GM21423 (cell line): ENCODE measurements around the gene STAB1.

Source experiments
- ATAC-seq: cut with Tn5 transposase; IDR thresholded peaks from one replicate; pipeline ENCODE4 v1.9.1; 2021; ENCODE audit warnings: mild to moderate bottlenecking, moderate library complexity; ENCODE audit not compliant: unreplicated experiment

Gene STAB1

DNA sequence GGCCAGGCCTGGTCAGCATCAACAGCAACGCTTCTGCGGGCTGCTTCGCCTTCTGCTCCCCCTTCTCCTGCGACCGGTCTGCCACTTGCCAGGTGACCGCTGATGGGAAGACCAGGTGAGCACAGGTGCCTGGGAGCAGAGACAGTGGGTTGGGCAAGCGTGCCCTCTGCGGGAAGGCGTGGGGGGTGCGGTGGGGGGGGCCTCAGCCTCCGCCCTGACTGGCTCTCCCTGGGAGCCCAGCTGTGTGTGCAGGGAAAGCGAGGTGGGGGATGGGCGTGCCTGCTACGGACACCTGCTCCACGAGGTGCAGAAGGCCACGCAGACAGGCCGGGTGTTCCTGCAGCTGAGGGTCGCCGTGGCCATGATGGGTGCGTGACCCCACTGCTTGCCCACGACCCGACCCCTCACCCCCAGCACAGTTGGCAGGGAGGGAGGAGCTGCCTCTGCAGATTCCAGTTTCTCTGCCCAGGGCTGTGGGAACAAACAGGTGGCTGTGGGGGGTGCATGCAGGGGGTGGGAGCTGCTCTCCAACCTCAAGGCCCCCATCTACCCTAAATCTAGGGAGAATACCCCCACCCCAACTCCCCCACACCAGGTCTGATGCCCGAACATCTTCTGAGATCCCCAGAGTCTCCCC lies 8.8 kb downstream of the STAB1 start:
- no peak for ATAC-seq

DNA sequence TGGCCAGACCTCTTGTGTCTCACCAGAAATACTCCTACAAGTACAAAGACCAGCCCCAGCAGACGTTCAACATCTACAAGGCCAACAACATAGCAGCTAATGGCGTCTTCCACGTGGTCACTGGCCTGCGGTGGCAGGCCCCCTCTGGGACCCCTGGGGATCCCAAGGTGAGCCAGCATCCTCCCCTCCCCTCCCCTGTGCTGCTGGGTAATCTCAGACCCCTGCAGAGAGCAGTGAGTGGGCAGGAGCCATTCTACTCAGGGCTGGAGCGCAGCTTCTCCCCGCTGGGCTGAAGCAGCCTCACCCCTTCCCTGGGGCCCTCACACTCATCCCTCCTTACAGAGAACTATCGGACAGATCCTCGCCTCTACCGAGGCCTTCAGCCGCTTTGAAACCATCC lies 9.8 kb downstream of the STAB1 start:
- no peak for ATAC-seq

DNA sequence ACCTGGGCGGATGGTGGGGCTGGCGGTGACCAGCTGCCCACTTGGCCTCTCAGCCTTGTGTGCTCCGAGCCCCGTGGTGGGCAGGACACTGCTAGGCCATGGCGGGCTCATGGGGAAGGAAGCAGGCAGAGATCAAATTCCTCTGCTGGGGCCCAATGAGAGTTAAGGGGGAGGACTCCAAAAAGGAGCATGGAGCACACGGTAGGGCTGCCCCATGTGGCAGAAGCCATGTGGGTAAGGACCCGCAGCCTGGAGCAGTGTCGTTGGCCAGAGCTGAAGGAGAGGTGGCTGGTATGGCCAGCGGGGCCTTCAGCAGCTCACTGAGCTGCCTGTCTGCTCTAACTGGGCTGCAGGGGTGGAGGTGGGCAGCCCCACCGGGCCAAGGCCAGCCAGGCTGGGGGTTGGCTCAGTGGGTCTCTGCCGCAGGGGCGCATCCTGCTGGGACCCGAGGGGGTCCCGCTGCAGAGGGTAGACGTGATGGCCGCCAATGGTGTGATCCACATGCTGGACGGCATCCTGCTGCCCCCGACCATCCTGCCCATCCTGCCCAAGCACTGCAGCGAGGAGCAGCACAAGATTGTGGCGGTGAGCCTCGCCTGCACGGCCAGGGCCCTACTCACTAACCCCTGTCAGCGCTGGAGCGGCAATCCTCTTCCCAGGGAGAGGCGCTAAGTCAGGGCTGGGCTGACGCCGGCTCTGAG lies 11.3 kb downstream of the STAB1 start:
- ATAC-seq, result no peak

DNA sequence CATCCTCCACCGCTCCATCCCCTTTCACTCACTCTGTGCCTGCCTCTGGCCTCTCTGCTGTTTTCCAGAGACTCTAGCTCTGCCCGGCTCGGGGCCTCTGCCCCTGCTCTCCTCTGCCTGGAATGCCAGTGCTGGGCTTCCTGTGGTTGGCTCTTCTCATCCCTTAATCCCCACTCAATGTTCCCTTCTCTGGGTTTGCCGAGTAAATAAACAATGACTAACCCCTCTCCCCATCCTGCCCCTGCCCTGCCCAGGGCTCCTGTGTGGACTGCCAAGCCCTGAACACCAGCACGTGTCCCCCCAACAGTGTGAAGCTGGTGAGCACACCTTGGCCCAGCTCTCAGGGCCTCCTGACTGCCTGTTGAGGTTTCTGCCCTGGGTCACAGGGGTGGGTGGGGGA lies 12.2 kb downstream of the STAB1 start:
- ATAC-seq, result no peak

DNA sequence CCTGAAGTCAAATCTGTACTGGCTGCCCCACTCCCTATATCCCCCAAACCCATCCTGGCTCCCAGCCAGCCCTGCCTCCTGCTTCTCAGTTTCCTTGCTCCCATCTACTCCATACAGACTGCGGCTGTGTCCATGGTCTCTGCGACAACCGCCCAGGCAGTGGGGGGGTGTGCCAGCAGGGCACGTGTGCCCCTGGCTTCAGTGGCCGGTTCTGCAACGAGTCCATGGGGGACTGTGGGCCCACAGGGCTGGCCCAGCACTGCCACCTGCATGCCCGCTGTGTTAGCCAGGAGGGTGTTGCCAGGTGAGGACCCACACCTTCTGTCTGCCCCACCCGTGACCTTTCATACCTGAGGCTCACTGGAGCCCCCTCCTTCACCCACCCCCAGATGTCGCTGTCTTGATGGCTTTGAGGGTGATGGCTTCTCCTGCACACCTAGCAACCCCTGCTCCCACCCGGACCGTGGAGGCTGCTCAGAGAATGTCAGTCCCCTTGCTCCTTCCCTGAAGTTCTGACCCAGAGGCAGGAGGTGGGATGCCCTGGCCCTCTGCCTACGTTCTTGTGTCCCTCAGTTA lies 14.7 kb downstream of the STAB1 start:
- no peak for ATAC-seq

DNA sequence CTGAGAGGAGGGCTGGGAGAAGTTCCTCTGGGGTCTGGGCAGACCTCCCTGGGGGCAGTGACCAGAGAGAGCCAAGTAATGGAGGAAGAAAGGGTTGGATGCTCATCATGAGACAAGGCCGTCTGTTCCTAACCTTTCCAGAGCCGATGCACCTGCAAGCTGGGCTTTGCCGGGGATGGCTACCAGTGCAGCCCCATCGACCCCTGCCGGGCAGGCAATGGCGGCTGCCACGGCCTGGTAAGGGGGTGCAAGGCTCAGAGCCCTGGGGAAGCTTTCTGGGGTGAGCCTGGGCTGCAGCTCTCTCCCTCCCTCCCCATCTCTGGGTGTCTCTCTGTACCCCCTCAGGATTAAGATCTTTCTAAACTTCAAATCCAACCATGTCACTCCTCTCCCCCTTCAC lies 16.4 kb downstream of the STAB1 start:
- no peak for ATAC-seq

DNA sequence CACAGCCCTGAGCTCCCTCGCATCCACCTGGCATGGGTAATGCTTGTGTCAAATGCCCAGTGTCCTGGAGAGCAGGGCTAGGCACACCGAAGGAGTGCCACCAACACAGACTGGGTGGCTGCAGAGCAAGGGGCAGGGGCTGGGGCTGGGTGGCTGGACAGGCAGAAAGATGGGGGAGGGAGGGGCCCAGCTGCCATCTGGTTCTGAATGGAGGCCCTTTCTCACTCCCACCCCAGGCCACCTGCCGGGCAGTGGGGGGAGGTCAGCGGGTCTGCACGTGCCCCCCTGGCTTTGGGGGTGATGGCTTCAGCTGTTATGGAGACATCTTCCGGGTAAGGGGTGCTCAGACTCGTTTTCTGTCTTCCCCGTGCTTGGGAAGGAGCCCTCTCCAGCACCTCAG lies 17.0 kb downstream of the STAB1 start:
- ATAC-seq, result no peak

DNA sequence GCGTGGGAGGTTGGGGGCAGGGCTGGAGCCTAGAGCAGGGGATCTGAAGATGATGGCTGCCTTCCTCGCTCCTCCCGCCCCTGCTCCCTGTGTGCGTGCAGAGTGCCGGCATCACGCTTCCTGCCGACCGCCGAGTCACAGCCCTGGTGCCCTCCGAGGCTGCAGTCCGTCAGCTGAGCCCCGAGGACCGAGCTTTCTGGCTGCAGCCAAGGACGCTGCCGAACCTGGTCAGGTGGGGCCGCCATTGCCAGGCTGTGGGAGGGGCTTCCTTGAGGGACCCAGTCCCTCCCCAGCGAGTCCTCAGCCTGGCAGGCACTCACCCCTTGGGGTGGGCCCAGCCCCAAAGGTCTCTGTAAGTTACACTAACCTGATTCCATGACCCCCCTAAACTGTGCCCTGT lies 17.6 kb downstream of the STAB1 start:
- ATAC-seq, result no peak

DNA sequence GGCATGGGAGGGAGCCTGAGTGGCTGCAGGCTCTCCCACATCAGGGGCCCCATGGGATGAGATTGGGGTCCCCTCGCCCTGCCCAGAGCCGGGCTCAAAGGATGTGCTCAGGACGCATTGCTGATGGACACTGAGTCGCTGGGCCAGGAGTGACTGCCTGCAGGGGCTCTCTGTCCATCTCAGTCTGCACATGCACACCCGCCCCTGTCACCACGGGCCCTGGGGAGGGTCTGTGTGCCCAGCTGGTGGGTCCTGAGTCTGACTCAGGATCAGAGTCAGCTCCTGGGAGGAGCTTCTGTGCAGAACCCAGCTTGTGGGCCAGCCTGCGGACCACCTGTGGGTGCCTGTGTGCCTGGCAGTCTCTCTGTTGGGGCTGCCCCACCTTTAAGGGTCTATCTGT lies 18.1 kb downstream of the STAB1 start:
- no peak for ATAC-seq

DNA sequence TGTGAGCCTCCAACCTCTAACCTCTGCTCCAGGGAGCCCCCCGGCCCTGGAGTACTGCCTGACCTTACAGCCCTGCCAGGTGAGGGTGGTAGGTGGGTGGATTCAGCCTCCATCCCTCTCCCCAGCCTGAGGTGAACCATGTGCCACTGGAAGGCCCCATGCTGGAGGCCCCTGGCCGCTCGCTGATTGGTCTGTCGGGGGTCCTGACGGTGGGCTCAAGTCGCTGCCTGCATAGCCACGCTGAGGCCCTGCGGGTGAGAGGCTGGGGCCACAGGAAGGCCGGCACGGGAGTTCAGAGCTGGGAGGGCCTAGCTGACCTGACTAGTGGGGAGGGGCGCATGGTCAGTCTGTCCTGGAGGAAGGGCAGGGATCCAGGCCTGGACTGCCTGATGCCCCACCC lies 19.4 kb downstream of the STAB1 start:
- ATAC-seq, result no peak

DNA sequence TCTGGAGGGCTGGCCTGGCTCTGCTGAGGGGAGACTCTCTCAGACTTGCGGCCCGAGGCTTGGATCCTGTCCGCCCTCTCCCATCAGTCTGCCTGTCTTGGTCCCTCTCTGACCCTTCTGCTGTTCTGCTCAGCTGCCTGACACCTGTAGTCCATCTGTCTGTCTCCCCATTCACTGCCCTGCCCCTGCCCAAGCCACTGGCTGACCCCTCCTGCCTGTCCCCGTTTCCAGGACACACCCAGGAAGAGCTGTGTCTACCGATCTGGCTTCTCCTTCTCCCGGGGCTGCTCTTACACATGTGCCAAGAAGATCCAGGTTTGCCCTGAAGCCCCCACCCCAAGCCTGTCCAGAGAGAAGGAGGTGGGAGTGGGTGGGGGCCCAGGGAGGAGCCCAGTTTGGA lies 20.1 kb downstream of the STAB1 start:
- ATAC-seq, result no peak

DNA sequence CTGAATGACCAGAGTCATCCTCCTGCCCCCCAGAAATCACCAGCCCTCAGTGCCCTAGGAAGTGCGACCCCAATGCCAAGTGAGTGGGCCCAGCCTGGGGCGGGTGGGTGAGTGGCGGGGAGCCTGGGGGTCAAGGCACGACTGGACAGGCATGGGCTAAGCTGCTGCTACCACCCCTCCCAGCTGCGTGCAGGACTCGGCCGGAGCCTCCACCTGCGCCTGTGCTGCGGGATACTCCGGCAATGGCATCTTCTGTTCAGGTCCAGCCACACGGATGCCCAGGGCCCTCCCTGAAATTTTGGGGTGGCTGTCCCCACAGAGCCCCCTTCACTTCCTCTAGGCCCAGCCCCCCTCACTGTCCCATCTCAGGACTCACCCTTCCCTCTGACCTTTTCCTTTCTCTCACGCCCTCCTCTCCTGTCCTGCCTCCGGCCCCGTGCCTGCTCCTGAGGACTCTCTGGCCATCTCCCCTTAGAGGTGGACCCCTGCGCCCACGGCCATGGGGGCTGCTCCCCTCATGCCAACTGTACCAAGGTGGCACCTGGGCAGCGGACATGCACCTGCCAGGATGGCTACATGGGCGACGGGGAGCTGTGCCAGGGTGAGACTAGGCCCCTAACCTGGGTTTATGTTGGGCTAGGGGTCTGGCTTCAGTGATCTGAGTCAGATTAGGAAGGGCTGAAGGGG lies 21.5 kb downstream of the STAB1 start:
- ATAC-seq, result no peak

DNA sequence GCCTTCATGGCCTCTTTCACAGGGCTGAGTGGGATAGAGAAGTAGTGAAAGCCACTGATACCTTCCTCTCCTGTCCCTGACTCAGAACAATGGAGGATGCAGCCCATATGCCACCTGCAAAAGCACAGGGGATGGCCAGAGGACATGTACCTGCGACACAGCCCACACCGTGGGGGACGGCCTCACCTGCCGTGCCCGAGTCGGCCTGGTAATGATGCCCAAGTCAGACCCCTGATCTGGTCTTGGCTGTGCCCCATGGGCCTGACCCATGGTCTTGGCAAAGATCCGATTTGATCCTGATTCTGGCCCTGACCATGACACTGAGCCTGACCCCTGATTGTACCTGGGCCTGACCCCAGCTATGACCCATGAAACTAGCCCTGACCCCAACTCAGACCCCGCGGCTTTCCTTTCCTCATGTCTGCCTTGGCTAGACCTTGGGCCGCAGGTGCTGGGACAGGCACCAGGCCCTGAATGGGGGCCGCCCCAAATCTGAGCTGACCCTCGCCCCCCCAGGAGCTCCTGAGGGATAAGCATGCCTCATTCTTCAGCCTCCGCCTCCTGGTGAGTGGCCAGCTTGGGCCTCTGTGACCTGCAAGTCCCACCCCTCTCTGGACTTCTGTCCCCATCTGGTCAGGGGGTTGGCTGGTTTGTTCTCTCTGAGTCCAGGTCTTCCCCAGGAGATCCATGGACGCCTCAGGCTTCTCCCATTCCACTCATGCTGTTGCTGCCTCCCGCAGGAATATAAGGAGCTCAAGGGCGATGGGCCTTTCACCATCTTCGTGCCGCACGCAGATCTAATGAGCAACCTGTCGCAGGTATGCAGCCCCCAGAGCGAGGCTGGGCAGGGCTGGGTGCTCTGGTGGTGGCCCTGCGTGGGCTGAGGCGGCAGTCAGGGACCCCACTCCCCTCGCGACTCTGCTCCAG lies 22.9 kb downstream of the STAB1 start:
- ATAC-seq, result no peak

DNA sequence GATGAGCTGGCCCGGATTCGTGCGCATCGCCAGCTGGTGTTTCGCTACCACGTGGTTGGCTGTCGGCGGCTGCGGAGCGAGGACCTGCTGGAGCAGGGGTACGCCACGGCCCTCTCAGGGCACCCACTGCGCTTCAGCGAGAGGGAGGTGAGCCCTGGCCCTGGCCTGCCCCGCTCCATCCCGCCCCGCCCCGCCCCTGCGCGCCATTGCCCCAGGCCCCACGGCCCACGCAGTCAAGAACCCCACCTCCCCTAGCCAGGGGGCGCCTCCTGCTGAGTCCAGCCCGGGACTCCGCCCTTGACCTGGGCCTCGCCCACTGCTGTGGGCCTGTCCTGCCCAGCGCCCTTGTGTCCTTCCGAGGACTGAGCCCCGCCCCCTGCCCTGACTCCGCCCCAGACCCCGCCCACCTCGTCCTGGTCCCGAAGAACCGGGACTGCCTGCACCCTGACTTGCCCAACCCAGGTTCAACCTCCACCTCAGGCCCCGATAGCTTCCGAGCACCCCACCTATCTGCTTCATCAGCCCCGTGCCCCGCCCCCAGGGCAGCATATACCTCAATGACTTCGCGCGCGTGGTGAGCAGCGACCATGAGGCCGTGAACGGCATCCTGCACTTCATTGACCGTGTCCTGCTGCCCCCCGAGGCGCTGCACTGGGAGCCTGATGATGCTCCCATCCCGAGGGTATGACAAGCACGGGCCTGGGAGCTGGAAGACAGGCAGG lies 23.7 kb downstream of the STAB1 start:
- ATAC-seq, result no peak

DNA sequence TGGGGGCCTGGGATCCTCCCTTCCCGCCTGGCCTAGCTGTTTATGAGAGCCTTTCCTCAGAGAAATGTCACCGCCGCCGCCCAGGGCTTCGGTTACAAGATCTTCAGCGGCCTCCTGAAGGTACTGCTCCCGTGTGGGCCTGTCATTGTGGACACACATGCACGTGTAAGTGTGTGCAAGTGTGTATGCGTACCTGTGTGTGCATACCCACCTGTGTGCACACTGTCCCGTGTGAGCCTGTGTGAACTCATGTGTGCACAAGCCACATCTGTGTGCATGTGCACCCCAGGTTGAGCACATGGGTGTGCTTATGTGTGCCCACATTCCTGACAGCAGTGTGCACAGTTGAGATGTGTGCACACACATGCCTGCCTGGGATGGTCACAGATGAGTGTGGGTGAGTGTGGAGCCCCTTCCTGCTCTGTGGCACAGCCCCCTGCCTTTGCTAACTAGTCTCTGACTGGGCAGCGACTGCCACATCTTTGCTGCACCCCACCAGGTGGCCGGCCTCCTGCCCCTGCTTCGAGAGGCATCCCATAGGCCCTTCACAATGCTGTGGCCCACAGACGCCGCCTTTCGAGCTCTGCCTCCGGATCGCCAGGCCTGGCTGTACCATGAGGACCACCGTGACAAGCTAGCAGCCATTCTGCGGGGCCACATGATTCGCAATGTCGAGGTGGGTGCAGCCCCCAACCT lies 24.5 kb downstream of the STAB1 start:
- ATAC-seq, result no peak

DNA sequence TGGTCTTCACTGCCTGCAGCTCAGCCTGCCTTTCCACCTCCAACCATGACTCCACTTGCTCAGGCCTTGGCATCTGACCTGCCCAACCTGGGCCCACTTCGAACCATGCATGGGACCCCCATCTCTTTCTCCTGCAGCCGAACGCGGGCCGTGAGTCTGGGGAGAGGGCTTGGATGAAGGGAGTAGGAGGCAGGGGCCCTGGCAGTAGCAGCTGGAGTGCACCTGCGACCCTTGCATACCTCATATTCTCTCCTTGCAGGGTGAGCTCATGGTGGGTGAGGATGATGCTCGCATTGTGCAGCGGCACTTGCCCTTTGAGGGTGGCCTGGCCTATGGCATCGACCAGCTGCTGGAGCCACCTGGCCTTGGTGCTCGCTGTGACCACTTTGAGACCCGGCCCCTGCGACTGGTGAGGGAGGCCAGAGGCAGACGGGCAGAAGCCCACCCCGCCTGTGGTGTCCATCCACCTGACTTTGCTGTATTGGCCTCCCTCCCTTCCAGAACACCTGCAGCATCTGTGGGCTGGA lies 25.1 kb downstream of the STAB1 start:
- ATAC-seq, result no peak

DNA sequence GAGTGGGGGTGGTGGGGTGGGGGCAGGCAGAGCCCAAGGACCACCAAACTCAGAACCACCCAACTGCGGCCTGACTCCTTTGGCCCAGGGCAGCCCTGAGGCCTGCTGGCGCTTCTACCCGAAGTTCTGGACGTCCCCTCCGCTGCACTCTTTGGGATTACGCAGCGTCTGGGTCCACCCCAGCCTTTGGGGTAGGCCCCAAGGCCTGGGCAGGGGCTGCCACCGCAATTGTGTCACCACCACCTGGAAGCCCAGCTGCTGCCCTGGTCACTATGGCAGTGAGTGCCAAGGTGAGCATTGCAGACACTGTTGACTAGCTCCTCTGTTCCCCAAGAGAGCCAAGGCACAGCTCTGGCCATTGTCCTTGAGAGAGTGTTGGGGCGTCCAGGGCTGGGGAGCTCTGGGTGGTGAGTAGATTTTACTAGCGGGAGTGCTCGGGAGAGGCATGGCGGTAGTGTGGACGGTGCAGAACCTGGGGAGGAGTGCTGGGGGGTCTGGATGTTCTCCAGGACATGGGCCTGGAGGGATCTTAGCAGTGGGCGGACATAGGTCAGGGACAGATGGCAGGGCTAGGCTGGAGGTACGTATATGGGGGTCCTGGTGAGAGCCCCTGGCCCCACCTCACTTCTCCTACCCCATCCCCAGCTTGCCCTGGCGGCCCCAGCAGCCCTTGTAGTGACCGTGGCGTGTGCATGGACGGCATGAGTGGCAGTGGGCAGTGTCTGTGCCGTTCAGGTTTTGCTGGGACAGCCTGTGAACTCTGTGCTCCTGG lies 25.8 kb downstream of the STAB1 start:
- no peak for ATAC-seq

DNA sequence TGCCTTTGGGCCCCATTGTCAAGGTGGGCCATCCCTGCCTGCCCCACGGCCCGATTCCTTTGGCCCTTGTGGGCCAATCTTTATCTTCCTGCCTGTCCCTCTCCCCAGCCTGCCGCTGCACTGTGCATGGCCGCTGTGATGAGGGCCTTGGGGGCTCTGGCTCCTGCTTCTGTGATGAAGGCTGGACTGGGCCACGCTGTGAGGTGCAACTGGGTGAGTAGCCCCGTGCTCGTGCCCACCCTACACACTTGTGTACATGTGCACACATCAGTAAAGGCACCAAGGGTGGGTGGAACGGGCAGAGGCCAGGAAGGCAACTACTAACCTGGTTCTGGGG lies 26.3 kb downstream of the STAB1 start:
- no peak for ATAC-seq
